Smooth muscle cell (in vitro differentiated cells): ENCODE measurements around the gene ZP2. TPM values are rescaled to one million over a fixed set of nuclear protein-coding genes. Genes with fewer than 3 reads are reported as not detected.

Experiments used
- DNase-seq: peaks from one replicate; lab custom pipeline; 2025; ENCODE audit not compliant: unreplicated experiment; lab: John Stamatoyannopoulos, UW
- H2AFZ ChIP-seq: fragments of 200-600 bp; sonication (generic); 2 replicates; pipeline ENCODE4 v1.6.0; 2016; ENCODE audit warnings: antibody characterized with exemption, low read depth, mild to moderate bottlenecking
- H3F3A ChIP-seq: fragments of 200-600 bp; sonication (generic); 2 replicates; pipeline ENCODE4 v1.6.0; 2017; ENCODE audit warnings: antibody characterized with exemption, low read depth
- H3K27ac ChIP-seq: fragments of 200-600 bp; sonication (generic); 2 replicates; pipeline ENCODE4 v1.5.1; 2016; ENCODE audit warnings: low read depth, mild to moderate bottlenecking
- H3K27me3 ChIP-seq: fragments of 200-600 bp; sonication (generic); 2 replicates; pipeline ENCODE4 v1.6.1; 2016; ENCODE audit warnings: low read depth, mild to moderate bottlenecking
- H3K36me3 ChIP-seq: fragments of 200-600 bp; sonication (generic); 2 replicates; pipeline ENCODE4 v1.5.1; 2016; ENCODE audit warnings: low read depth
- H3K4me1 ChIP-seq: fragments of 200-600 bp; sonication (generic); 2 replicates; pipeline ENCODE4 v1.5.1; 2016; ENCODE audit warnings: low read depth
- H3K4me2 ChIP-seq: fragments of 200-600 bp; sonication (generic); 2 replicates; pipeline ENCODE4 v1.6.0; 2016; ENCODE audit warnings: mild to moderate bottlenecking
- H3K4me3 ChIP-seq: fragments of 200-600 bp; sonication (generic); 2 replicates; pipeline ENCODE4 v1.5.1; 2016; ENCODE audit warnings: mild to moderate bottlenecking
- H3K79me2 ChIP-seq: fragments of 200-600 bp; sonication (generic); 2 replicates; pipeline ENCODE4 v1.6.0; 2016; ENCODE audit warnings: low read depth, mild to moderate bottlenecking
- H3K9ac ChIP-seq: fragments of 200-600 bp; sonication (generic); 2 replicates; pipeline ENCODE4 v1.6.0; 2016; ENCODE audit warnings: low read depth
- H3K9me3 ChIP-seq: fragments of 200-600 bp; sonication (generic); replicated peaks from 2 replicates; pipeline ENCODE4 v1.5.1; 2016; ENCODE audit warnings: low read depth
- H4K20me1 ChIP-seq: fragments of 200-600 bp; sonication (generic); 2 replicates; pipeline ENCODE4 v1.6.0; 2016; ENCODE audit warnings: low read depth
- CTCF ChIP-seq: fragments of 200-600 bp; sonication (generic); IDR thresholded peaks from 2 replicates; pipeline ENCODE4 v1.5.1; 2017; ENCODE audit warnings: borderline replicate concordance, mild to moderate bottlenecking, antibody characterized with exemption; ENCODE audit not compliant: insufficient read depth, poor library complexity, severe bottlenecking
- WGBS: methylation state at CpG from one replicate; pipeline ENCODE4 v1.1.7; 2016; ENCODE audit warnings: low lambda C conversion rate; 5-methylcytosine and 5-hydroxymethylcytosine counted together
- polyA plus RNA-seq: library from polyadenylated mRNA; unstranded; fragments of >200 nt; fragmentation: Nextera tagmentation; extraction: Ambion mirVana; gene quantifications from 2 replicates; pipeline ENCODE4 v1.2.1, GENCODE V29; 2016
- total RNA-seq: library from RNA; depleted of rRNA; stranded (reverse); fragments of >200 nt; gene quantifications from 2 replicates; pipeline ENCODE4 v1.2.3, GENCODE V29; 2014

ZP2 gene
- not detected in 2 replicates for total RNA-seq
- polyA plus RNA-seq, result not detected in 2 replicates

GRCh38 chr16:21211486-21211885 lies at the start of gene ZP2:
Gene ZP2 (minus strand): TSS chr16:21211574. CDS start chr16:21211547, 27 bp downstream.
- Histone ChIP-seq H3K79me2 (no peaks in the 10 kb centered on the region), H3K4me2 (no peak within 1 kb of the TSS), H3K9me3 (no peaks in the 10 kb centered on the region), H2AFZ (no peak within 1 kb of the TSS), H3K27ac (no peak within 1 kb of the TSS), H3K9ac (no peak within 1 kb of the TSS), H4K20me1 (no peaks in the 10 kb centered on the region), H3K27me3 (no peaks in the 10 kb centered on the region), H3K4me3 (no peak within 1 kb of the TSS), H3K4me1 (no peaks in the 10 kb centered on the region), H3K36me3 (no peaks in the 10 kb centered on the region), H3F3A (no peaks in the 10 kb centered on the region)
- no peak for TF ChIP-seq CTCF
- no peak for DNase-seq
- 85% methylated on average over 5 of the region's 5 CpGs for WGBS

GRCh38 chr16:21257284-21257683 lies 45.9 kb upstream of the ZP2 start:
- H3K79me2 ChIP-seq, result no peaks in the 10 kb centered on the region
- DNase-seq, result no peak
- no peak overlapping the region for H3K4me3 ChIP-seq
- no peak for TF ChIP-seq CTCF
- H3K9me3 ChIP-seq, result no peaks in the 10 kb centered on the region
- no peaks in the 10 kb centered on the region for H3K36me3 ChIP-seq
- H3K27ac ChIP-seq, result no peak overlapping the region
- no peak overlapping the region for H2AFZ ChIP-seq
- no peak overlapping the region for H3K4me2 ChIP-seq
- no peaks in the 10 kb centered on the region for H3F3A ChIP-seq
- no peaks in the 10 kb centered on the region for H3K27me3 ChIP-seq
- no peaks in the 10 kb centered on the region for H3K4me1 ChIP-seq
- no peak overlapping the region for H3K9ac ChIP-seq
- H4K20me1 ChIP-seq, result no peaks in the 10 kb centered on the region
- WGBS, result 95% methylated on average over 4 of the region's 4 CpGs

- WGBS, result 100% methylated on average over 2 of the region's 2 CpGs
- no peaks in the 10 kb centered on the region for H3K27me3 ChIP-seq
- no peak for TF ChIP-seq CTCF
Observed at GRCh38 chr16:21256636-21257035, 45.3 kb upstream of the ZP2 start.

GRCh38 chr16:21253470-21253869 lies 42.1 kb upstream of the ZP2 start:
- H3K36me3 ChIP-seq, result no peaks in the 10 kb centered on the region
- no peaks in the 10 kb centered on the region for H3K9me3 ChIP-seq
- no peak overlapping the region for H2AFZ ChIP-seq
- no peaks in the 10 kb centered on the region for H3K4me1 ChIP-seq
- no peaks in the 10 kb centered on the region for H3F3A ChIP-seq
- H3K27me3 ChIP-seq, result no peaks in the 10 kb centered on the region
- 83% methylated on average over 3 of the region's 3 CpGs for WGBS
- DNase-seq, result no peak
- H3K9ac ChIP-seq, result no peak overlapping the region
- no peak overlapping the region for H3K27ac ChIP-seq
- no peak overlapping the region for H3K4me3 ChIP-seq
- H3K4me2 ChIP-seq, result no peak overlapping the region
- no peaks in the 10 kb centered on the region for H4K20me1 ChIP-seq
- no peak for TF ChIP-seq CTCF
- H3K79me2 ChIP-seq, result no peaks in the 10 kb centered on the region

More at GRCh38 chr16:21256636-21257035, 45.3 kb upstream of the ZP2 start:
- no peak overlapping the region for H2AFZ ChIP-seq
- no peak for DNase-seq
- H3K79me2 ChIP-seq, result no peaks in the 10 kb centered on the region
- H4K20me1 ChIP-seq, result no peaks in the 10 kb centered on the region
- no peak overlapping the region for H3K4me2 ChIP-seq
- no peak overlapping the region for H3K9ac ChIP-seq
- no peaks in the 10 kb centered on the region for H3F3A ChIP-seq
- H3K4me1 ChIP-seq, result no peaks in the 10 kb centered on the region
- H3K4me3 ChIP-seq, result no peak overlapping the region
- no peak overlapping the region for H3K27ac ChIP-seq
- H3K9me3 ChIP-seq, result no peaks in the 10 kb centered on the region
- H3K36me3 ChIP-seq, result no peaks in the 10 kb centered on the region
